SK-N-MC (cell line): Measurements from ENCODE around the gene RASD1.

Source experiments
- EZH2 ChIP-seq: fragments of 200-600 bp; sonication (generic); IDR thresholded peaks from one replicate; pipeline ENCODE4 v1.6.1; 2017; ENCODE audit warnings: antibody characterized with exemption
- FOXP2 ChIP-seq: optimal IDR thresholded peaks from 2 replicates; pipeline ENCODE3; 2011; ENCODE audit warnings: mild to moderate bottlenecking, moderate library complexity; ENCODE audit not compliant: insufficient read depth; ENCODE audit errors: extremely low read length, control extremely low read depth
- POLR2AphosphoS5 ChIP-seq: IDR thresholded peaks from 2 replicates; pipeline ENCODE4 v1.6.1; 2012; ENCODE audit warnings: mild to moderate bottlenecking, low read depth, low read length, borderline replicate concordance

- TF ChIP-seq EZH2: no peak
- no peak for TF ChIP-seq POLR2AphosphoS5
- no peak for TF ChIP-seq FOXP2
Measured at GRCh38 chr17:17514361-17514992, 18.3 kb upstream of the RASD1 start.
